Stimulated activated CD8-positive, alpha-beta memory T cell treated with anti-CD3 and anti-CD28 coated beads, Interleukin-4, amount 100 ng/mL, for 24 hours (primary cell): Measurements from ENCODE around the gene TDP1.

Experiments used
- DNase-seq: peaks from one replicate; pipeline ENCODE4 v3.0.0-alpha.2; 2020; ENCODE audit warnings: low read depth

TDP1 gene

GRCh38 chr14:89955745-89956660 lies at the start of gene TDP1:
TDP1 (plus strand) TSS chr14:89955927; CDS start chr14:89963115, 7,188 bp downstream.
- DNase-seq, result peak; percentile 96

- DNase-seq, result no peak
Measured at GRCh38 chr14:89906000-89906399, 49.7 kb upstream of the TDP1 start.

- DNase-seq, result no peak
Measured at GRCh38 chr14:89907655-89908054, 48.1 kb upstream of the TDP1 start.

GRCh38 chr14:89908712-89909450 lies 46.8 kb upstream of the TDP1 start:
- no peak for DNase-seq

GRCh38 chr14:89909586-89909985 lies 46.1 kb upstream of the TDP1 start:
- DNase-seq, result no peak

GRCh38 chr14:89910691-89911009 lies 45.1 kb upstream of the TDP1 start:
- no peak for DNase-seq

- no peak for DNase-seq
Measured at GRCh38 chr14:89911010-89911919, 44.5 kb upstream of the TDP1 start.

GRCh38 chr14:89912221-89912620 lies 43.5 kb upstream of the TDP1 start:
- DNase-seq, result no peak

GRCh38 chr14:89912667-89913211 lies 43.0 kb upstream of the TDP1 start:
- no peak for DNase-seq

- DNase-seq, result peak; percentile 33
Measured at GRCh38 chr14:89915114-89915878, 40.4 kb upstream of the TDP1 start.

GRCh38 chr14:89918721-89919120 lies 37.0 kb upstream of the TDP1 start:
- no peak for DNase-seq

- DNase-seq, result no peak
Measured at GRCh38 chr14:89920056-89920455, 35.7 kb upstream of the TDP1 start.

- DNase-seq, result no peak
Measured at GRCh38 chr14:89921346-89921745, 34.4 kb upstream of the TDP1 start.

GRCh38 chr14:89922031-89922907 lies 33.5 kb upstream of the TDP1 start:
- no peak for DNase-seq

GRCh38 chr14:89924268-89924667 lies 31.5 kb upstream of the TDP1 start:
- no peak for DNase-seq

GRCh38 chr14:89926694-89927093 lies 29.0 kb upstream of the TDP1 start:
- DNase-seq, result no peak

GRCh38 chr14:89927186-89927865 lies 28.4 kb upstream of the TDP1 start:
- no peak for DNase-seq

- DNase-seq, result no peak
Measured at GRCh38 chr14:89933002-89933401, 22.7 kb upstream of the TDP1 start.

GRCh38 chr14:89936654-89937185 lies 19.0 kb upstream of the TDP1 start:
- DNase-seq, result no peak
